Measurements from ENCODE around the gene CMPK1.
"Not testable (repeated sequence)": the region's sequence is repeated elsewhere in the genome, so short reads cannot be mapped to it uniquely, and the experiment has no call there.

The CMPK1 gene

GRCh38 chr1:47338249-47339077 is 4.9 kb downstream of the CMPK1 start:
- Histone ChIP-seq H3K4me1 (ENCODE audit: insufficient read depth, low read length) (peaks cover 11% of the 10 kb centered on the region), H3K27me3 (ENCODE audit: control insufficient read depth in 1 of 2, insufficient read depth in 2 of 2, low read length in 2 of 2) (no peaks in the 10 kb centered on the region), H3K4me3 (ENCODE audit: low read depth in 1 of 2, low read length in 2 of 2) (no peak overlapping the region), H3K27ac (ENCODE audit: low read depth, low read length) (no peak overlapping the region), H3K9ac (ENCODE audit: low read length) (no peak overlapping the region), H3K36me3 (ENCODE audit: insufficient read depth, low read length) (no peaks in the 10 kb centered on the region), H3K9me3 (ENCODE audit: low read length) (no peaks in the 10 kb centered on the region)

- H3K27ac ChIP-seq (ENCODE audit: low read depth, low read length), result no peak overlapping the region
These were observed 6.6 kb downstream of the CMPK1 start for GRCh38 chr1:47340227-47340626.

GRCh38 chr1:47346979-47347378 is 13.4 kb downstream of the CMPK1 start:
- H3K4me3 ChIP-seq (ENCODE audit: low read depth in 1 of 2, low read length in 2 of 2); H3K9ac ChIP-seq (ENCODE audit: low read length); H3K27me3 ChIP-seq (ENCODE audit: control insufficient read depth in 1 of 2, insufficient read depth in 2 of 2, low read length in 2 of 2); H3K4me1 ChIP-seq (ENCODE audit: insufficient read depth, low read length); H3K27ac ChIP-seq (ENCODE audit: low read depth, low read length); H3K36me3 ChIP-seq (ENCODE audit: insufficient read depth, low read length); H3K9me3 ChIP-seq (ENCODE audit: low read length): not testable (repeated sequence)

More at GRCh38 chr1:47340227-47340626, 6.6 kb downstream of the CMPK1 start:
- Histone ChIP-seq H3K36me3 (ENCODE audit: insufficient read depth, low read length) (no peaks in the 10 kb centered on the region), H3K9me3 (ENCODE audit: low read length) (no peaks in the 10 kb centered on the region), H3K4me1 (ENCODE audit: insufficient read depth, low read length) (peaks cover 6% of the 10 kb centered on the region), H3K9ac (ENCODE audit: low read length) (no peak overlapping the region), H3K4me3 (ENCODE audit: low read depth in 1 of 2, low read length in 2 of 2) (no peak overlapping the region), H3K27me3 (ENCODE audit: control insufficient read depth in 1 of 2, insufficient read depth in 2 of 2, low read length in 2 of 2) (no peaks in the 10 kb centered on the region)

- no peaks in the 10 kb centered on the region for H3K9me3 ChIP-seq (ENCODE audit: low read length)
- H3K9ac ChIP-seq (ENCODE audit: low read length), result no peak overlapping the region
- no peak overlapping the region for H3K4me3 ChIP-seq (ENCODE audit: low read depth in 1 of 2, low read length in 2 of 2)
- no peak overlapping the region for H3K27ac ChIP-seq (ENCODE audit: low read depth, low read length)
- no peaks in the 10 kb centered on the region for H3K27me3 ChIP-seq (ENCODE audit: control insufficient read depth in 1 of 2, insufficient read depth in 2 of 2, low read length in 2 of 2)
- peaks cover 6% of the 10 kb centered on the region for H3K4me1 ChIP-seq (ENCODE audit: insufficient read depth, low read length)
- H3K36me3 ChIP-seq (ENCODE audit: insufficient read depth, low read length), result no peaks in the 10 kb centered on the region
These were observed 14.1 kb downstream of the CMPK1 start for GRCh38 chr1:47347735-47348134.

- Histone ChIP-seq H3K27ac (ENCODE audit: low read depth, low read length) (no peak overlapping the region), H3K27me3 (ENCODE audit: control insufficient read depth in 1 of 2, insufficient read depth in 2 of 2, low read length in 2 of 2) (no peaks in the 10 kb centered on the region), H3K4me1 (ENCODE audit: insufficient read depth, low read length) (peaks cover 6% of the 10 kb centered on the region), H3K4me3 (ENCODE audit: low read depth in 1 of 2, low read length in 2 of 2) (no peak overlapping the region), H3K9me3 (ENCODE audit: low read length) (no peaks in the 10 kb centered on the region), H3K36me3 (ENCODE audit: insufficient read depth, low read length) (no peaks in the 10 kb centered on the region), H3K9ac (ENCODE audit: low read length) (no peak overlapping the region)
These were observed 14.7 kb downstream of the CMPK1 start for GRCh38 chr1:47348246-47348645.

- Histone ChIP-seq H3K36me3 (ENCODE audit: insufficient read depth, low read length) (no peaks in the 10 kb centered on the region), H3K9me3 (ENCODE audit: low read length) (no peaks in the 10 kb centered on the region), H3K9ac (ENCODE audit: low read length) (no peak overlapping the region), H3K27me3 (ENCODE audit: control insufficient read depth in 1 of 2, insufficient read depth in 2 of 2, low read length in 2 of 2) (no peaks in the 10 kb centered on the region), H3K27ac (ENCODE audit: low read depth, low read length) (no peak overlapping the region), H3K4me1 (ENCODE audit: insufficient read depth, low read length) (peaks cover 6% of the 10 kb centered on the region), H3K4me3 (ENCODE audit: low read depth in 1 of 2, low read length in 2 of 2) (no peak overlapping the region)
These were observed 17.7 kb downstream of the CMPK1 start for GRCh38 chr1:47351305-47351704.

GRCh38 chr1:47361380-47361779 is 27.8 kb downstream of the CMPK1 start:
- no peaks in the 10 kb centered on the region for H3K4me1 ChIP-seq (ENCODE audit: insufficient read depth, low read length)
- H3K36me3 ChIP-seq (ENCODE audit: insufficient read depth, low read length), result no peaks in the 10 kb centered on the region
- no peak overlapping the region for H3K27ac ChIP-seq (ENCODE audit: low read depth, low read length)
- no peaks in the 10 kb centered on the region for H3K27me3 ChIP-seq (ENCODE audit: control insufficient read depth in 1 of 2, insufficient read depth in 2 of 2, low read length in 2 of 2)
- H3K9ac ChIP-seq (ENCODE audit: low read length), result no peak overlapping the region
- no peak overlapping the region for H3K4me3 ChIP-seq (ENCODE audit: low read depth in 1 of 2, low read length in 2 of 2)
- no peaks in the 10 kb centered on the region for H3K9me3 ChIP-seq (ENCODE audit: low read length)

- no peaks in the 10 kb centered on the region for H3K4me1 ChIP-seq (ENCODE audit: insufficient read depth, low read length)
- no peak overlapping the region for H3K27ac ChIP-seq (ENCODE audit: low read depth, low read length)
- H3K36me3 ChIP-seq (ENCODE audit: insufficient read depth, low read length), result no peaks in the 10 kb centered on the region
These were observed 29.2 kb downstream of the CMPK1 start for GRCh38 chr1:47362828-47363227.

GRCh38 chr1:47367651-47368050 is 34.1 kb downstream of the CMPK1 start:
- H3K9me3 ChIP-seq (ENCODE audit: low read length), result no peaks in the 10 kb centered on the region
- H3K27ac ChIP-seq (ENCODE audit: low read depth, low read length), result no peak overlapping the region
- H3K36me3 ChIP-seq (ENCODE audit: insufficient read depth, low read length), result peaks cover 1% of the 10 kb centered on the region
- no peaks in the 10 kb centered on the region for H3K4me1 ChIP-seq (ENCODE audit: insufficient read depth, low read length)
- no peak overlapping the region for H3K9ac ChIP-seq (ENCODE audit: low read length)
- H3K4me3 ChIP-seq (ENCODE audit: low read depth in 1 of 2, low read length in 2 of 2), result no peak overlapping the region
- H3K27me3 ChIP-seq (ENCODE audit: control insufficient read depth in 1 of 2, insufficient read depth in 2 of 2, low read length in 2 of 2), result no peaks in the 10 kb centered on the region

More at GRCh38 chr1:47362828-47363227, 29.2 kb downstream of the CMPK1 start:
- no peak overlapping the region for H3K9ac ChIP-seq (ENCODE audit: low read length)
- H3K4me3 ChIP-seq (ENCODE audit: low read depth in 1 of 2, low read length in 2 of 2), result no peak overlapping the region
- H3K27me3 ChIP-seq (ENCODE audit: control insufficient read depth in 1 of 2, insufficient read depth in 2 of 2, low read length in 2 of 2), result no peaks in the 10 kb centered on the region
- H3K9me3 ChIP-seq (ENCODE audit: low read length), result no peaks in the 10 kb centered on the region

- H3K36me3 ChIP-seq (ENCODE audit: insufficient read depth, low read length), result peaks cover 29% of the 10 kb centered on the region
These were observed 37.5 kb downstream of the CMPK1 start for GRCh38 chr1:47371016-47371517.

GRCh38 chr1:47374501-47374900 is 40.9 kb downstream of the CMPK1 start:
- H3K9me3 ChIP-seq (ENCODE audit: low read length), result no peaks in the 10 kb centered on the region
- H3K9ac ChIP-seq (ENCODE audit: low read length), result no peak overlapping the region
- peaks cover 50% of the 10 kb centered on the region for H3K36me3 ChIP-seq (ENCODE audit: insufficient read depth, low read length)
- no peaks in the 10 kb centered on the region for H3K27me3 ChIP-seq (ENCODE audit: control insufficient read depth in 1 of 2, insufficient read depth in 2 of 2, low read length in 2 of 2)
- no peak overlapping the region for H3K4me3 ChIP-seq (ENCODE audit: low read depth in 1 of 2, low read length in 2 of 2)
- H3K27ac ChIP-seq (ENCODE audit: low read depth, low read length), result no peak overlapping the region
- no peaks in the 10 kb centered on the region for H3K4me1 ChIP-seq (ENCODE audit: insufficient read depth, low read length)

More at GRCh38 chr1:47371016-47371517, 37.5 kb downstream of the CMPK1 start:
- Histone ChIP-seq H3K4me1 (ENCODE audit: insufficient read depth, low read length) (no peaks in the 10 kb centered on the region), H3K9ac (ENCODE audit: low read length) (no peak overlapping the region), H3K27me3 (ENCODE audit: control insufficient read depth in 1 of 2, insufficient read depth in 2 of 2, low read length in 2 of 2) (no peaks in the 10 kb centered on the region), H3K4me3 (ENCODE audit: low read depth in 1 of 2, low read length in 2 of 2) (no peak overlapping the region), H3K9me3 (ENCODE audit: low read length) (no peaks in the 10 kb centered on the region), H3K27ac (ENCODE audit: low read depth, low read length) (no peak overlapping the region)

- Histone ChIP-seq H3K4me1 (ENCODE audit: insufficient read depth, low read length) (no peaks in the 10 kb centered on the region), H3K36me3 (ENCODE audit: insufficient read depth, low read length) (peaks cover 47% of the 10 kb centered on the region), H3K9ac (ENCODE audit: low read length) (no peak overlapping the region), H3K9me3 (ENCODE audit: low read length) (no peaks in the 10 kb centered on the region), H3K27ac (ENCODE audit: low read depth, low read length) (no peak overlapping the region), H3K4me3 (ENCODE audit: low read depth in 1 of 2, low read length in 2 of 2) (no peak overlapping the region), H3K27me3 (ENCODE audit: control insufficient read depth in 1 of 2, insufficient read depth in 2 of 2, low read length in 2 of 2) (no peaks in the 10 kb centered on the region)
These were observed 44.6 kb downstream of the CMPK1 start for GRCh38 chr1:47378147-47378546.
